A673 (cell line): ENCODE results near the gene ABCC9.

ENCODE experiments used
- CTCF ChIP-seq: fragments of 300-800, 200-600 bp; sonication (generic); conservative IDR thresholded peaks from 2 replicates; pipeline ENCODE4 v1.5.1; 2017; ENCODE audit warnings: low read depth, mild to moderate bottlenecking, antibody characterized with exemption, low read length, moderate library complexity, mixed read lengths
- EZH2 ChIP-seq: fragments of 200-600 bp; sonication (generic); IDR thresholded peaks from 2 replicates; pipeline ENCODE4 v1.6.1; 2017; ENCODE audit warnings: borderline replicate concordance, low read depth, mild to moderate bottlenecking, mixed read lengths, antibody characterized with exemption, low read length; ENCODE audit not compliant: poor library complexity, severe bottlenecking

DNA sequence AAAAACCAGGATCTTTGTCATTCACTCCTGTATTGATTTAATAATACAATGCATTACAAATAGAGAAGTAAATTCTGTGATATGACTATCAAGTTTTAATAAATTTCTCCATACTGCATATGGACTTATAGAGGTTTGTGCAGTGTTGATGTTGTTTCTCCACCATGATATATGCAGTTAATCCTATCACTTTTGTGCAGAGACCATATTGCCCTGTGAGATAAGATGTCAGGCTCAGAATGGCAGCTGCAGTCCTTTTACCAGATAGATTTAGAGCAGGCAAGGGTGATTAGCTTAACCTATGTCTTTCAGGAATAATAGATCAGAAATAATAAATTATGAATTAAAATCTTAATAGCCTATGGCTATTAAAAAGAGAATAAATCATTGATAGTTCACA is 128.1 kb downstream of the ABCC9 start:
- no peak for TF ChIP-seq CTCF
- TF ChIP-seq EZH2: no peak
